Body of pancreas (tissue), 4 donors: ENCODE data around the gene GUCA2B. TPM values are rescaled to one million over a fixed set of nuclear protein-coding genes. Genes with fewer than 3 reads are reported as not detected.
A peak's percentile ranks its signal among the peaks of the same experiment; 100 is the strongest.

Experiments
- ATAC-seq: fragments of 150-250 bp; one replicate; pipeline ENCODE4 v1.9.1; 2016
- DNase-seq, 4 donors: peaks; one replicate each; pipeline ENCODE4 v3.0.0-alpha.2; 2019
- H3K27ac ChIP-seq, 4 donors: fragments of 200-600 bp; sonication (generic); 1 replicate in 3 of 4; 2 replicates in 1 of 4; pipeline versions ENCODE4 v1.5.1 to v1.6.1; 2016 to 2019; ENCODE audit warnings: mild to moderate bottlenecking in 1 of 4, mixed read lengths in 1 of 4, moderate library complexity in 1 of 4
- H3K27me3 ChIP-seq, 2 donors: fragments of 200-600 bp; sonication (generic); one replicate each; pipeline ENCODE4 v1.6.0; 2016; ENCODE audit warnings: mild to moderate bottlenecking in 1 of 2
- H3K36me3 ChIP-seq, 2 donors: fragments of 200-600 bp; sonication (generic); replicated peaks in 1 of 2; 2 replicates each; pipeline ENCODE4 v1.5.1; 2016; ENCODE audit warnings: low read depth in 2 of 2; ENCODE audit not compliant: insufficient read depth in 1 of 2
- H3K4me1 ChIP-seq: fragments of 200-600 bp; sonication (generic); one replicate; pipeline ENCODE4 v1.6.0; 2016
- H3K4me3 ChIP-seq, 2 donors: fragments of 200-600 bp; sonication (generic); 1 replicate in 1 of 2; 2 replicates in 1 of 2; pipeline ENCODE4 v1.5.1; 2016 to 2019
- H3K9me3 ChIP-seq, 3 donors: fragments of 200-600 bp; sonication (generic); 1 replicate in 2 of 3; 2 replicates in 1 of 3; pipeline ENCODE4 v1.5.1; 2016
- CTCF ChIP-seq, 7 experiments: fragments of 450-650 bp in 4 of 7; fragments of 200-600 bp in 3 of 7; sonication (generic) in 3 of 7; IDR thresholded peaks; one replicate each; pipeline ENCODE4 v1.5.1; 2016 to 2019; ENCODE audit warnings: antibody characterized with exemption in 7 of 7
- POLR2A ChIP-seq, 3 donors: fragments of 450-650 bp; IDR thresholded peaks; one replicate each; pipeline ENCODE4 v1.6.1; 2016; ENCODE audit warnings: antibody characterized with exemption in 3 of 3, mild to moderate bottlenecking in 2 of 3
- WGBS, 2 donors: methylation state at CpG; one replicate each; pipeline ENCODE4 v1.1.5; 2017; 5-methylcytosine and 5-hydroxymethylcytosine counted together
- intact Hi-C: fragments of 100-400 bp; cut with DNase I; formaldehyde crosslinking; loops from one replicate; pipeline ENCODE4 v1.15.1; 2023
- total RNA-seq, 2 donors: library from RNA; depleted of rRNA; stranded (reverse); fragments of >200 nt; gene quantifications; one replicate each; pipeline ENCODE4 v1.1.0, GENCODE V29; 2016

GUCA2B gene
- total RNA-seq, 2 donors from 2014 or later = not detected

- WGBS, 2 donors = 23 to 33% methylated on average over 7 to 9 of the region's 9 CpGs
- peak; percentile 76 for ATAC-seq
- intact Hi-C loops = no loop called here
Observed at GRCh38 chr1:42173155-42173933, 20.1 kb downstream of the GUCA2B start.

DNA sequence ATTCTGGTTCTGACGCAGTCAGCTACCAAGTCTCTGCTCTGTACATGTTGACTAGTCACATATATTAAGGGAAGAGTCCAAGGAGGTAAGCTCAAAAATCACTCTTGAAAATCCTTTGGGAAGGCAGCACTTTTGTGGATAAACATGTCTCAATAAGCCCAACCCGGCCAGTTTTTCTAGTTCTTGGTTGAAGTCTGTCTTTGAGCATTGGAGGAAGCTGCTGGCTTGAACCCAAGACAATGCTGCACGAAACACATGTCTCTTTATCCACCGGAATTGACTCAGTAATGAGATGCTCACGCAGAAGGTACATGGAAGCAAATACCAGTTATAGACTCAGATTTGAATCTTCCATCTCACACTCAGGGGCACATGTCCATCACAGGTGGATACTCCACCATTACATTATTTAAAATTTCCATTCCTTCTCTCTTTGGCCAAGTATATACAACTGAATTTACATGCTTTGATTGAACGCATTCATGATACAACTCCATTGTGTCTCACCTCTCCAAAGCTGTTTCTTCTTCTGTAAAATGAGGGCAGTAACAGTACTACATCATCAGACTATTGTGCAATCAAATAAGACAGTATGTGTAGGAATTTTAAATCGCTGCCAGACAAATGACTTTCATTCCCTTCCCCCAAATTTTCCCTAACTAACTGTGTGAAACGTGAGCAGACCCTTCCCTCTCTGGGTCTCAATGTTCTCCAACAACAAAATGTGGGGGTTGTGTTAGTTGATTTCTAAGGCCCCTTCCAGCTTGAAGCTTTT lies 20.9 kb downstream of the GUCA2B start:
- H3K36me3 ChIP-seq = no peaks in the 10 kb centered on the region
- H3K4me1 ChIP-seq = peaks cover 41% of the 10 kb centered on the region
- DNase-seq (no peak), ATAC-seq (no peak)
- no peak overlapping the region for H3K4me3 ChIP-seq
- WGBS, 2 donors = 67 to 68% methylated on average over 8 of the region's 8 CpGs
- intact Hi-C loops = no loop called here
- H3K9me3 ChIP-seq = no peaks in the 10 kb centered on the region
- peak overlapping the region in 1 of 4 donors; percentile 48 for H3K27ac ChIP-seq
- no peaks in the 10 kb centered on the region for H3K27me3 ChIP-seq
- no peak for TF ChIP-seq CTCF (IDR thresholded peaks at IDR 0.05)
- no peak for TF ChIP-seq POLR2A (IDR thresholded peaks at IDR 0.05)

More at GRCh38 chr1:42173155-42173933, 20.1 kb downstream of the GUCA2B start:
- Histone ChIP-seq H3K27ac (peak overlapping the region; percentile 33 to 61 (median 54)), H3K36me3 (no peaks in the 10 kb centered on the region), H3K27me3 (no peaks in the 10 kb centered on the region), H3K4me1 (peaks cover 39% of the 10 kb centered on the region), H3K4me3 (no peak overlapping the region), H3K9me3 (no peaks in the 10 kb centered on the region)
- peak; percentile 62 to 75 (median 68) for DNase-seq
- peak; percentile 77 to 98 (median 86) for TF ChIP-seq CTCF (IDR thresholded peaks at IDR 0.05)
- no peak for TF ChIP-seq POLR2A (IDR thresholded peaks at IDR 0.05)

DNA sequence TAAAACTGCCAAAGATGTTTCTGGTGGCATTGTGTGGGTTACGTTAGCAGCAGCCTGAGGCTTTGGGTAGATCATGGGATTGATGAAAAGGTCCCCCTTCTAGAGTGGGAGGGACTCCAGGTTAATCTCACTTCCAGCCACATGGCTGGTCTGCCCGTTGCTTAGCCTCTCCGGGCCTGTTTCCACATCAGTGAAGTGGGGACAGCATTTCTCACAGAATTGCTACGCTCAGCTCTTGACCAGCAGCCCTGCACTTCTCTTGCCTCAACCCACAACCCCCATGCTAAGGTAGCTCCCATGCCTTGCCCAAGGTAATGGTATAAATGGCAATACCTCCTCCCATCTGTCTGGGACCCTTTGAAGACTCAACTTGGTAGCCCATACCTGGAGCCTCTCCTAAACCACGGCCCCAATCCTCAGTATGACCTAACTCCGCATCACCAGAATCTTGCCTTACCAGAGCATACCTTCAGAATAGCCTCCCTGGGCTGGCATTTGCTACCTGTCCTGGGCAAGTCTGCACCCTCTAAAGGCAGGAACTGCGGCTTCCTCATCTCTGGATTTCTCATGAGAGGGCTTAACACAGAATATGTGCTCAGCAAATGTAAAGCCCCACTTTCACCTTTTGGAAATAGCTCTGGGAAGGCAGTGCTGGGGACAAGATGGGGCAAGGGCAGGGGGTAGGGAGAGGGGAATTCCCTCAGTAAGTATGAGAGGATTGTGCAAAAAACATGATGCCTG lies 22.3 kb downstream of the GUCA2B start:
- no peak for ATAC-seq
- TF ChIP-seq POLR2A (IDR thresholded peaks at IDR 0.05) (no peak), CTCF (IDR thresholded peaks at IDR 0.05) (no peak)
- intact Hi-C loops = no loop called here
- Histone ChIP-seq H3K27ac (no peak overlapping the region), H3K36me3 (peaks cover 0 to 2% of the 10 kb centered on the region in 2 donors), H3K4me3 (no peak overlapping the region), H3K27me3 (no peaks in the 10 kb centered on the region), H3K9me3 (no peaks in the 10 kb centered on the region), H3K4me1 (peaks cover 41% of the 10 kb centered on the region)
- no peak for DNase-seq
- 90 to 92% methylated on average over 7 of the region's 7 CpGs for WGBS, 2 donors

DNA sequence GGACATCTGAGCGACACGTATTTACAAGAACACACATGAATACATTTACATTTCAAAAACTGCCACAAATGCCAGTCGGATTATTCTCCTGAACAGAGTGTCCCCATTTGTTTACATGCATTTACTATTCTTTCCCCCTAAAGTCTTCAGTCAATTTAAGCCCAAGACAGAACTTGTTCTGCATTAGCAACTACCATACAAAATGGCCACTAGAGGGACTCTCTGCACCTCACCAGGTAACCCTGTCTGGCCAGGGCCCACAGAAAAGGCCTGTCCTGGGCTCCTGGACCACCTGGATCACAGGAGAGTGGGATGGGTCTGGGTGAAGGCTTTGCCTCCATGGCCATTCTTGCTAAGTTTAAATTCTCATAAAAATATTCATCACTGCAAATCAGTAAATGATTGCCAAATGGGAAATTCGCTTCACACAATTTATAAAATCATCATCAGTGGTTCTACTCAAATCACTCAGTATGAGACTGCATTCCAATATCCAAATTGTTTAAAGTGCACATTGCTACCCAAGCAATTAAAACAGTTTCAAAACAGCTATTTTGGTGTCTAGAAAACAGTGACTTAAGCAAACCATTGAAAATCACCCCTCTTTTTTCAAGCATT lies 23.8 kb downstream of the GUCA2B start:
- intact Hi-C loops = no loop called here

More for the DNA sequence above, 23.8 kb downstream of the GUCA2B start:
- H3K36me3 ChIP-seq = peaks cover 0 to 3% of the 10 kb centered on the region in 2 donors
- WGBS, 2 donors = 70 to 74% methylated on average over 4 of the region's 4 CpGs
- peak in 2 of 4 donors; percentile 41 to 48 for DNase-seq
- peaks cover 27% of the 10 kb centered on the region for H3K4me1 ChIP-seq
- TF ChIP-seq CTCF (IDR thresholded peaks at IDR 0.05) (peak; percentile 45 to 62 (median 60)), POLR2A (IDR thresholded peaks at IDR 0.05) (no peak)
- no peaks in the 10 kb centered on the region for H3K9me3 ChIP-seq
- peak overlapping the region in 1 of 4 donors; percentile 6 for H3K27ac ChIP-seq
- no peak for ATAC-seq
- H3K4me3 ChIP-seq = no peak overlapping the region
- H3K27me3 ChIP-seq = no peaks in the 10 kb centered on the region
